Keratinocyte (primary cell): ENCODE measurements around the gene TACR1. TPM values are rescaled to one million over a fixed set of nuclear protein-coding genes. Genes with fewer than 3 reads are reported as not detected.

Experiments used
- DNase-seq: peaks from one replicate; pipeline ENCODE4 v3.0.0-alpha.2; 2011; ENCODE audit warnings: low read depth, missing footprints, low spot score
- FAIRE-seq: peaks from 2 replicates; lab custom pipeline; 2011; peaks lifted over from hg19 to GRCh38; lab: Jason Lieb, UNC
- H2AFZ ChIP-seq: 2 replicates; pipeline ENCODE4 v1.6.0; 2012; ENCODE audit warnings: low read length, control low read depth, inconsistent platforms; ENCODE audit not compliant: control insufficient read depth
- H3K27ac ChIP-seq: 2 replicates; pipeline ENCODE4 v1.5.1; 2011; ENCODE audit warnings: low read length; ENCODE audit not compliant: control insufficient read depth, insufficient read depth
- H3K27me3 ChIP-seq: 3 replicates; pipeline ENCODE4 v1.6.0; 2011; ENCODE audit warnings: low read length; ENCODE audit not compliant: control insufficient read depth, insufficient read depth; ENCODE audit errors: extremely low read depth
- H3K36me3 ChIP-seq, 2 experiments: 2 replicates in 1 of 2; 3 replicates in 1 of 2; pipeline ENCODE4 v1.5.1; 2011; ENCODE audit warnings: low read length in 2 of 2, mild to moderate bottlenecking in 1 of 2; ENCODE audit not compliant: control insufficient read depth in 2 of 2, insufficient read depth in 2 of 2; ENCODE audit errors: extremely low read depth in 1 of 2
- H3K4me1 ChIP-seq: 3 replicates; pipeline ENCODE4 v1.5.1; 2011; ENCODE audit warnings: low read length; ENCODE audit not compliant: control insufficient read depth, insufficient read depth; ENCODE audit errors: extremely low read depth
- H3K4me2 ChIP-seq: 3 replicates; pipeline ENCODE4 v1.6.0; 2011; ENCODE audit warnings: low read depth, low read length; ENCODE audit not compliant: control insufficient read depth, insufficient read depth; ENCODE audit errors: extremely low read depth
- H3K4me3 ChIP-seq, 3 experiments: fragments of 200-600 bp in 1 of 3; sonication (generic) in 1 of 3; 2 replicates in 2 of 3; 3 replicates in 1 of 3; pipeline ENCODE4 v1.5.1; 2011 to 2016; ENCODE audit warnings: low read length in 3 of 3, mild to moderate bottlenecking in 3 of 3, control low read depth in 2 of 3, inconsistent platforms in 1 of 3, low read depth in 1 of 3, mixed read lengths in 1 of 3, mixed run types in 1 of 3, moderate library complexity in 1 of 3; ENCODE audit not compliant: control insufficient read depth in 2 of 3, insufficient read depth in 2 of 3; ENCODE audit errors: extremely low read depth in 1 of 3
- H3K79me2 ChIP-seq: 2 replicates; pipeline ENCODE4 v1.6.0; 2012; ENCODE audit warnings: low read length; ENCODE audit not compliant: control insufficient read depth, insufficient read depth
- H3K9ac ChIP-seq: 3 replicates; pipeline ENCODE4 v1.6.0; 2011; ENCODE audit warnings: low read length; ENCODE audit not compliant: control insufficient read depth, insufficient read depth; ENCODE audit errors: extremely low read depth
- H3K9me1 ChIP-seq: 3 replicates; pipeline ENCODE4 v1.6.0; 2011; ENCODE audit warnings: low read length; ENCODE audit not compliant: control insufficient read depth, insufficient read depth; ENCODE audit errors: extremely low read depth
- H3K9me3 ChIP-seq: 2 replicates; pipeline ENCODE4 v1.5.1; 2012; ENCODE audit warnings: low read depth, low read length; ENCODE audit not compliant: control insufficient read depth
- H4K20me1 ChIP-seq: 3 replicates; pipeline ENCODE4 v1.6.0; 2011; ENCODE audit warnings: low read length; ENCODE audit not compliant: control insufficient read depth, insufficient read depth; ENCODE audit errors: extremely low read depth
- CTCF ChIP-seq, 3 experiments: IDR thresholded peaks in 1 of 3; conservative IDR thresholded peaks in 1 of 3; optimal IDR thresholded peaks in 1 of 3; 2 replicates in 2 of 3; 3 replicates in 1 of 3; pipeline versions ENCODE3 to v1.5.1; 2011; ENCODE audit warnings: low read length in 3 of 3, mild to moderate bottlenecking in 3 of 3, moderate library complexity in 2 of 3, control low read depth in 1 of 3, inconsistent platforms in 1 of 3; ENCODE audit not compliant: insufficient read depth in 2 of 3; ENCODE audit errors: extremely low read depth in 1 of 3
- EZH2 ChIP-seq: IDR thresholded peaks from one replicate; pipeline ENCODE4 v1.6.1; 2012; ENCODE audit warnings: inconsistent platforms, mild to moderate bottlenecking, low read length, moderate library complexity
- dilution Hi-C: fragments of 300-500 bp; cut with MboI; formaldehyde crosslinking; loops from one replicate; pipeline ENCODE4 v1.7.0; 2020; ENCODE audit warnings: low sequenced_read_pairs; ENCODE audit not compliant: extremely low pct_ligation_motif_present
- polyA plus RNA-seq, 5 experiments: library from polyadenylated mRNA; depleted of rRNA in 3 of 5; stranded (reverse) in 3 of 5; stranded (forward) in 1 of 5; unstranded in 1 of 5; fragments of >200 nt; gene quantifications; 1 replicate in 1 of 5; 2 replicates in 3 of 5; 3 replicates in 1 of 5; pipeline versions ENCODE4 v1.2.1 to v1.2.3, GENCODE V29; 2011 to 2012; ENCODE audit warnings: missing spikeins in 2 of 5, low read depth in 1 of 5, low replicate concordance in 1 of 5

The TACR1 gene
- polyA plus RNA-seq, 1 donor (not counting 4 experiments of a cell fraction or from before 2014, with no cell fraction given), result not detected

GRCh38 chr2:75190271-75190990 is 8.9 kb downstream of the TACR1 start:
- Histone ChIP-seq H3K9me3 (no peaks in the 10 kb centered on the region), H3K36me3 (no peaks in the 10 kb centered on the region), H2AFZ (no peak overlapping the region), H3K4me3 (no peak overlapping the region), H3K27me3 (peaks cover 3% of the 10 kb centered on the region), H3K4me1 (peaks cover 2% of the 10 kb centered on the region), H4K20me1 (no peaks in the 10 kb centered on the region), H3K4me2 (no peak overlapping the region), H3K9me1 (no peaks in the 10 kb centered on the region), H3K27ac (no peak overlapping the region), H3K79me2 (no peaks in the 10 kb centered on the region), H3K9ac (no peak overlapping the region)
- dilution Hi-C loops, result no loop called here
- no peak for TF ChIP-seq CTCF (optimal IDR thresholded peaks at IDR 0.05 in 1 of 3, IDR thresholded peaks at IDR 0.05 in 1 of 3, conservative IDR thresholded peaks at IDR 0.05 in 1 of 3; ENCODE audit: extremely low read depth in 1 of 3, insufficient read depth in 2 of 3, low read length in 3 of 3)
- no peak for TF ChIP-seq EZH2
- DNase-seq, result no peak
- no peak for FAIRE-seq

GRCh38 chr2:75186821-75187220 is 12.5 kb downstream of the TACR1 start:
- no peaks in the 10 kb centered on the region for H3K9me3 ChIP-seq
- no peak overlapping the region for H2AFZ ChIP-seq
- DNase-seq (no peak), FAIRE-seq (no peak)
- no peaks in the 10 kb centered on the region for H3K27me3 ChIP-seq
- H3K36me3 ChIP-seq, result no peaks in the 10 kb centered on the region
- no peak for TF ChIP-seq CTCF (optimal IDR thresholded peaks at IDR 0.05 in 1 of 3, IDR thresholded peaks at IDR 0.05 in 1 of 3, conservative IDR thresholded peaks at IDR 0.05 in 1 of 3; ENCODE audit: extremely low read depth in 1 of 3, insufficient read depth in 2 of 3, low read length in 3 of 3)
- no peak for TF ChIP-seq EZH2
- no peak overlapping the region for H3K9ac ChIP-seq
- no peaks in the 10 kb centered on the region for H3K9me1 ChIP-seq
- dilution Hi-C loops, result no loop called here
- no peak overlapping the region for H3K4me3 ChIP-seq
- H3K27ac ChIP-seq, result no peak overlapping the region
- no peaks in the 10 kb centered on the region for H4K20me1 ChIP-seq
- no peak overlapping the region for H3K4me2 ChIP-seq
- H3K4me1 ChIP-seq, result peaks cover 2% of the 10 kb centered on the region
- no peaks in the 10 kb centered on the region for H3K79me2 ChIP-seq
